ENCODE data around the gene TMEM138. TPM values are rescaled to one million over a fixed set of nuclear protein-coding genes. Genes with fewer than 3 reads are reported as not detected.

The TMEM138 gene
- total and polyA plus RNA-seq, 4 donors, result 31.9 to 71.3 (median 39.8) TPM

DNA sequence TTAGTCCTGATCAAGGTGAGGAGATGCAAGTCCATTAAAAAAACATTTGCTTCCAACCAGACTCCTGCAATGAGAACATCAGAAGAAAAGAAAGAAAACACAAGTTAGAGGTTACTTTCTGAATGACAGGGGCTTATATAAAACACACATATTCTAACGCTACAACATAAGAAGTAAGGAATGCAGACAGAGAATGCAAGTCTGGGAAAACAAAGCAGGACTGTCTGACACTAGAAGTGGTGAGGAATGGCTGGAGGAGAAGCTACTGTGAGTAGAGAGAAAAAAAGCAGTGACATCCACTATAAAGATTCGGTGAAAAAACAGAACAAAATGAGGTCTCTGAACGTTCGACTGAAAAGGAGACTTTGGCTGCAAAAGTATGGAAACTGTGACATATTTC, 42.5 kb downstream of the TMEM138 start:
- no peak overlapping the region for H3K27ac ChIP-seq (ENCODE audit: low read depth in 1 of 2, low read length in 2 of 2)
- DNase-seq, result no peak

DNA sequence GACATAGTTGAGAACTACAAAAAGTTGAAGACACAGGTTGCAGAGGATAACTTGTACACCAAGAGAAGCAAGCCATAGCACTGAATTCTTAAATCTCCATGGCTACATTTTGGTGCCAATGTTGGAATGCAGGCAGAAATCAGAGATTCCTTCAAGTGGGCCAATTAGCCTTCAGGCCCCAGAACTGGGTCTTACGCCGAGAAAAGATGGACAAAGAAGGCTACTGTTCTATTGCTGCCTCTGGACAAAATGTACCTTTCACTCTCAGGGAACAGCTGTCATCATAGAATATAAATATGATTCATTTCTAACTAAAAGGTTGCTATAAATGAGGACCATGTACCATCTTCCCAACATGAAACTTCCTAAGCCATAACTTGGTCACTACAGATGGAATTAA, 43.9 kb downstream of the TMEM138 start:
- Histone ChIP-seq H3K4me1 (ENCODE audit: control insufficient read depth in 1 of 2, insufficient read depth in 2 of 2, low read length in 2 of 2) (no peaks in the 10 kb centered on the region), H3K4me3 (ENCODE audit: low read length in 2 of 2) (no peak overlapping the region), H3K36me3 (ENCODE audit: control insufficient read depth in 1 of 2, insufficient read depth in 2 of 2, low read length in 1 of 2) (peaks cover 11 to 22% of the 10 kb centered on the region in 2 donors), H3K9me3 (ENCODE audit: control insufficient read depth, low read length) (no peaks in the 10 kb centered on the region), H3K27ac (ENCODE audit: low read depth in 1 of 2, low read length in 2 of 2) (no peak overlapping the region), H3K27me3 (ENCODE audit: control insufficient read depth in 1 of 2, insufficient read depth in 2 of 2, low read length in 1 of 2) (no peaks in the 10 kb centered on the region)
- ATAC-seq (ENCODE audit: low FRiP score) (no peak), DNase-seq (no peak)
- WGBS, 2 donors, result 87 to 88% methylated on average over 2 of the region's 2 CpGs
- intact Hi-C loops (cut with DNase I), result no loop called here

More for the DNA sequence above, 42.5 kb downstream of the TMEM138 start:
- H3K27me3 ChIP-seq (ENCODE audit: control insufficient read depth in 1 of 2, insufficient read depth in 2 of 2, low read length in 1 of 2), result no peaks in the 10 kb centered on the region
- intact Hi-C loops (cut with DNase I), result no loop called here
- no peaks in the 10 kb centered on the region for H3K9me3 ChIP-seq (ENCODE audit: control insufficient read depth, low read length)
- no peak overlapping the region for H3K4me3 ChIP-seq (ENCODE audit: low read length in 2 of 2)
- WGBS, 2 donors, result 49% methylated on average over 4 of the region's 4 CpGs
- ATAC-seq (ENCODE audit: low FRiP score), result no peak
- H3K36me3 ChIP-seq (ENCODE audit: control insufficient read depth in 1 of 2, insufficient read depth in 2 of 2, low read length in 1 of 2), result peaks cover 11 to 18% of the 10 kb centered on the region in 2 donors
- H3K4me1 ChIP-seq (ENCODE audit: control insufficient read depth in 1 of 2, insufficient read depth in 2 of 2, low read length in 2 of 2), result no peaks in the 10 kb centered on the region

DNA sequence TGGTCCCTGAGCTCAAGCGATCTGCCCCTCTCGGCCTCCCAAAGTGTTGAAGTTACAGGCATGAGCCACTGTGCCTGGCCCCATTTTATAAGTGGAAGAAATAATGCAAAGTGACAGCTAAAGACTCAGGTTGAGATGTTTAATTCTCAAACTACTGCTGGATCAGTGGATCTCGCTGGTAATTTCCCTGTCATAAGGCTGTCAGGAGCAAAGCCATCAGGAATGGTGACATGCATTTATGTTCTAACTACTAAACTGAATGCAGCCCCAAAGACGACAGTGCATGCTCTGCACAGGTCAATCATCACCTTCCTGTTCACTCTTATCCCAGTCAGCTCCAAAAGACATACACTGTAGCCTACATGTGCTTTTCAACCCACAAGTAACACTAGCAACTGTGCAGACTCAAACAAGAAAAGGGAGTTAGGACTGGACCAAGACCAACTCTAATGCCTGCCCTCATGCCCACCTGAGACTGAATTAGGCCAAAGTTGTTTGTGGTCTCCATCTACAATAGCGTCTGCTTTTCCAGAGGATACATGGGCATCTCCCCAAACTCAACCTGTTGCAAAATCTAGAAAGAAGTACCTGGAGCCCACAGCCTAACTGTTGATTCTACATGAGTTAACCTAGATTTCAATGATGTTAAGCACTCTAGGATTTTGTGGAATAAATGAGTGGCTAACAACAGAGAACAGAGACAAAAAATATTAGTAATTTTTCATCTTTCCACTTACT, 45.0 kb downstream of the TMEM138 start:
- no peak overlapping the region for H3K27ac ChIP-seq (ENCODE audit: low read depth in 1 of 2, low read length in 2 of 2)

DNA sequence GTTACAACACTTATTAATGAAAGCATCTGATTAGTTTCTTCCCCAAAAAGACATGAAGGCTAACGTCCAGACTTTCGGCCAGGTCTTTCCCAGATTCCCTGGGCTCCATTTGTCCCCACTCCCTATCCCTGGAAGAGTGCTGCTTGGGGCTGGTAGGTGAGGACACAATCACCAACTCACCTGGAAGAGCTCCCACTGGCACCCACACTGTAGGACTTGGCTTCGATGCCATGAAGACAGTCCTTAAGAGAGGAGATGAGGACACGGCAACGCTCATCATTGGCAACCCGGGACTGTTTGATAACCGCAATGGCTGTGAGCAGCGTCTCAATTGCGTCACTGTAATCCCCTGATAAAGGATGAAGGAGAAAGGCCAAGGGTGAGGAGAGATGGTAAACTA, 49.4 kb downstream of the TMEM138 start:
- peaks cover 19 to 23% of the 10 kb centered on the region in 2 donors for H3K36me3 ChIP-seq (ENCODE audit: control insufficient read depth in 1 of 2, insufficient read depth in 2 of 2, low read length in 1 of 2)

More for the DNA sequence above, 45.0 kb downstream of the TMEM138 start:
- no peaks in the 10 kb centered on the region for H3K27me3 ChIP-seq (ENCODE audit: control insufficient read depth in 1 of 2, insufficient read depth in 2 of 2, low read length in 1 of 2)
- intact Hi-C loops (cut with DNase I), result no loop called here
- no peak for DNase-seq
- peaks cover 15 to 26% of the 10 kb centered on the region in 2 donors for H3K36me3 ChIP-seq (ENCODE audit: control insufficient read depth in 1 of 2, insufficient read depth in 2 of 2, low read length in 1 of 2)
- H3K4me1 ChIP-seq (ENCODE audit: control insufficient read depth in 1 of 2, insufficient read depth in 2 of 2, low read length in 2 of 2), result no peaks in the 10 kb centered on the region
- no peak for ATAC-seq (ENCODE audit: low FRiP score)
- 86 to 89% methylated on average over 5 of the region's 5 CpGs for WGBS, 2 donors
- H3K4me3 ChIP-seq (ENCODE audit: low read length in 2 of 2), result no peak overlapping the region
- H3K9me3 ChIP-seq (ENCODE audit: control insufficient read depth, low read length), result no peaks in the 10 kb centered on the region

DNA sequence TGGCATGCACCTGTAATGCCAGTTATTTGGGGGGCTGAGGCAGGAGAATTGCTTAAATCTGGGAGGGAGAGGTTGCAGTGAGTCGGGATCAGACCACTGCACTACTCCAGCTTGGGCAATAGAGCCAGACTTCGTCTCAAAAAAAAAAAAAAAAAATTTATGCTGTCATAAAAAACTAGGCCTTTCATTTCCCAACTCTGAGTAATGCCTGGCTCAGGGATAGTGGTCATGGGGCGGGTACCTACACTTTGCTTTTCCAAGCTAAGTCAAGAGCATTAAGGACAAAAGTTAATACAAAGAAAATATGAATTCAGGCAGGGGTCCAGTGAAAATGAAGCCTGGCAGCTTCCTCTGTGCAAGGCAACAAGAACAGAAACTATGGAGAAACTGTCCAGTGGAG, 51.3 kb downstream of the TMEM138 start:
- H3K36me3 ChIP-seq (ENCODE audit: control insufficient read depth in 1 of 2, insufficient read depth in 2 of 2, low read length in 1 of 2), result peaks cover 21% of the 10 kb centered on the region in 2 donors
- DNase-seq (no peak), ATAC-seq (ENCODE audit: low FRiP score) (no peak)
- no peak overlapping the region for H3K4me3 ChIP-seq (ENCODE audit: low read length in 2 of 2)
- H3K27me3 ChIP-seq (ENCODE audit: control insufficient read depth in 1 of 2, insufficient read depth in 2 of 2, low read length in 1 of 2), result no peaks in the 10 kb centered on the region
- H3K9me3 ChIP-seq (ENCODE audit: control insufficient read depth, low read length), result no peaks in the 10 kb centered on the region
- H3K4me1 ChIP-seq (ENCODE audit: control insufficient read depth in 1 of 2, insufficient read depth in 2 of 2, low read length in 2 of 2), result no peaks in the 10 kb centered on the region
- WGBS, 2 donors, result 3 to 13% methylated on average over 3 of the region's 3 CpGs
- no peak overlapping the region for H3K27ac ChIP-seq (ENCODE audit: low read depth in 1 of 2, low read length in 2 of 2)
- intact Hi-C loops (cut with DNase I), result no loop called here

More for the DNA sequence above, 49.4 kb downstream of the TMEM138 start:
- no peak overlapping the region for H3K4me3 ChIP-seq (ENCODE audit: low read length in 2 of 2)
- DNase-seq (no peak), ATAC-seq (ENCODE audit: low FRiP score) (no peak)
- no peaks in the 10 kb centered on the region for H3K9me3 ChIP-seq (ENCODE audit: control insufficient read depth, low read length)
- intact Hi-C loops (cut with DNase I), result no loop called here
- H3K27ac ChIP-seq (ENCODE audit: low read depth in 1 of 2, low read length in 2 of 2), result no peak overlapping the region
- H3K27me3 ChIP-seq (ENCODE audit: control insufficient read depth in 1 of 2, insufficient read depth in 2 of 2, low read length in 1 of 2), result no peaks in the 10 kb centered on the region
- H3K4me1 ChIP-seq (ENCODE audit: control insufficient read depth in 1 of 2, insufficient read depth in 2 of 2, low read length in 2 of 2), result no peaks in the 10 kb centered on the region
- 79 to 83% methylated on average over 9 of the region's 9 CpGs for WGBS, 2 donors

DNA sequence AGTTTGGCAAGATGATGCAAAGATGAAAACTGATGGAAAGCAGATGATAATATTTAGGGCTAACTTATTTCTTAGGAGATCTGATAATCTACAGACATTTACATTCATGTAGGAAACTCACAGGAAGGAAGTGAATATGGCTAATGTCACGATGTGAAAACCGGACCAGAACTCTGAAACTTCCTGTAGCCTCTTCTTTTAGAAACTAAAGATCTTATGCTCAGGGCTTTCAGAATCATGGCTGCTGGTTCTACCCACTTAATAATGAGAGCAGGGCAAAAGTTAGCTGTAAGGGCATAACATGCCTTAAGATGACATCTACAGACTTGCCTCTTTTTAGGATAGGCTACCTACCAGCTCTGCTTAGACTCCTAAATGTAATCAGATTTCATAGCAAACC, 52.4 kb downstream of the TMEM138 start:
- intact Hi-C loops (cut with DNase I), result no loop called here
- Histone ChIP-seq H3K27me3 (ENCODE audit: control insufficient read depth in 1 of 2, insufficient read depth in 2 of 2, low read length in 1 of 2) (no peaks in the 10 kb centered on the region), H3K27ac (ENCODE audit: low read depth in 1 of 2, low read length in 2 of 2) (no peak overlapping the region), H3K36me3 (ENCODE audit: control insufficient read depth in 1 of 2, insufficient read depth in 2 of 2, low read length in 1 of 2) (peaks cover 21% of the 10 kb centered on the region in 2 donors), H3K4me3 (ENCODE audit: low read length in 2 of 2) (no peak overlapping the region), H3K9me3 (ENCODE audit: control insufficient read depth, low read length) (no peaks in the 10 kb centered on the region), H3K4me1 (ENCODE audit: control insufficient read depth in 1 of 2, insufficient read depth in 2 of 2, low read length in 2 of 2) (no peaks in the 10 kb centered on the region)
- no peak for DNase-seq
- ATAC-seq (ENCODE audit: low FRiP score), result no peak
- WGBS, 2 donors, result 88 to 95% methylated on average over 2 of the region's 2 CpGs

DNA sequence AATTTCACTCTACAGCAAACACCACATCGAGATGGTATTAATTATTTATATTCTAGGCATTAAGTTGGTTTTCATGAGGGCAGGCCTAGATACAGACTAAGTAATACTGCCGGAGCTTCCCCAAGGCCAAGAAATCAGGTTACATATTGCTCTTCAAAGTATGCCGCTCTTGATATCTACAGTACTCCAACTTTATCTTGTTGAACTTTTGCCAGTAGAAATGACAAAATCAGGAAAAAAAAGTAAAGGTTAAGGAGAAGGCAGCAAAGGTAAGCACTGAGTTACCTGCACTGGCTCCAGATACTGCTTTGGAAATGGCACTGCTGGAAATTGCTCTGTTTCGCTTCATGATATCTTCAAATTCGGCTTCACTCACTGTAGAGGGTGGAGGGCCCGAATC, 53.2 kb downstream of the TMEM138 start:
- Histone ChIP-seq H3K27me3 (ENCODE audit: control insufficient read depth in 1 of 2, insufficient read depth in 2 of 2, low read length in 1 of 2) (no peaks in the 10 kb centered on the region), H3K4me3 (ENCODE audit: low read length in 2 of 2) (no peak overlapping the region), H3K9me3 (ENCODE audit: control insufficient read depth, low read length) (no peaks in the 10 kb centered on the region), H3K4me1 (ENCODE audit: control insufficient read depth in 1 of 2, insufficient read depth in 2 of 2, low read length in 2 of 2) (no peaks in the 10 kb centered on the region), H3K27ac (ENCODE audit: low read depth in 1 of 2, low read length in 2 of 2) (no peak overlapping the region), H3K36me3 (ENCODE audit: control insufficient read depth in 1 of 2, insufficient read depth in 2 of 2, low read length in 1 of 2) (peaks cover 21 to 23% of the 10 kb centered on the region in 2 donors)
- DNase-seq (no peak), ATAC-seq (ENCODE audit: low FRiP score) (no peak)
- 91 to 93% methylated on average over 6 of the region's 6 CpGs for WGBS, 2 donors
- intact Hi-C loops (cut with DNase I), result no loop called here

DNA sequence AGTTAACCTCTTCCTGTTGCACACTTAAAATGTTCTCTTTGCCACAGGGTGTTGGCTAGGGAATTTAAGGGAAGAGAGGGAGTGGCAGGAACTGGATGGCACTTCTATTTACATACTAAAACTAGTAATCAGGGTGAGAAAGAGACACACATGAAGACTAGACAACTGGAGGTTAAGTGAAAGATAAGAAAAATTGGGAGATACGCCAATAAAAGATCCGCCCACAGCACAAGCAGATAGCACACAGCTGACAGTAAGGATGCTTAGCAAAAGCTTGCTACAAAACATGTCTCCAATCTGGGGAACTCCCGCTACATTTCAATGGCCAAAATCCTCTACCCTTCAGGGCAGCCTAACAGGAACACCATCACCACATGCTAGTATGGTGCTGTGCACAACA, 54.8 kb downstream of the TMEM138 start:
- intact Hi-C loops (cut with DNase I), result no loop called here
- 75 to 78% methylated on average over 3 of the region's 3 CpGs for WGBS, 2 donors

DNA sequence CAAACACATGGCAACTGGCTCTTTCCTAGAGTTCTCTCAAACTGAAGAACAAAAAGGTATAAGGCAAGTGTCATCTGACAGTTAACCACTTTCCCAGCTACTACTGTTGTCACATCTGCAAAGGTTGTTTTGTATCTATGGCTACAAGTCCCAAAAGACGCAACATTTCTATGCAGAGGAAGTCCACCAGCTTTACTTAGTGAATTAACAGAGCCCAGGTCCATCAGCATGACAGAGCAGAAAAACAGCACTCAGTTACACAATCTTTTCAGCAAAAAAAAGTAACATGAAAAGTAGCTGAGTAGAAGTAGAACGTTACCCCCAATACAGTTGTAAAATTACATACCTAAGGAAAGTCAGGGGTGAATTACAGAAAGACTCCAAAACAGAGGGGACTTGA, 55.5 kb downstream of the TMEM138 start:
- Histone ChIP-seq H3K27ac (ENCODE audit: low read depth in 1 of 2, low read length in 2 of 2) (no peak overlapping the region), H3K36me3 (ENCODE audit: control insufficient read depth in 1 of 2, insufficient read depth in 2 of 2, low read length in 1 of 2) (peaks cover 17 to 21% of the 10 kb centered on the region in 2 donors), H3K4me3 (ENCODE audit: low read length in 2 of 2) (no peak overlapping the region), H3K27me3 (ENCODE audit: control insufficient read depth in 1 of 2, insufficient read depth in 2 of 2, low read length in 1 of 2) (no peaks in the 10 kb centered on the region), H3K4me1 (ENCODE audit: control insufficient read depth in 1 of 2, insufficient read depth in 2 of 2, low read length in 2 of 2) (no peaks in the 10 kb centered on the region), H3K9me3 (ENCODE audit: control insufficient read depth, low read length) (no peaks in the 10 kb centered on the region)
- intact Hi-C loops (cut with DNase I), result no loop called here
- no peak for DNase-seq
- ATAC-seq (ENCODE audit: low FRiP score), result no peak
- WGBS, 2 donors, result 47 to 56% methylated on average over 2 of the region's 2 CpGs

More for the DNA sequence above, 54.8 kb downstream of the TMEM138 start:
- no peaks in the 10 kb centered on the region for H3K4me1 ChIP-seq (ENCODE audit: control insufficient read depth in 1 of 2, insufficient read depth in 2 of 2, low read length in 2 of 2)
- DNase-seq (no peak), ATAC-seq (ENCODE audit: low FRiP score) (no peak)
- no peak overlapping the region for H3K27ac ChIP-seq (ENCODE audit: low read depth in 1 of 2, low read length in 2 of 2)
- H3K27me3 ChIP-seq (ENCODE audit: control insufficient read depth in 1 of 2, insufficient read depth in 2 of 2, low read length in 1 of 2), result no peaks in the 10 kb centered on the region
- H3K9me3 ChIP-seq (ENCODE audit: control insufficient read depth, low read length), result no peaks in the 10 kb centered on the region
- H3K36me3 ChIP-seq (ENCODE audit: control insufficient read depth in 1 of 2, insufficient read depth in 2 of 2, low read length in 1 of 2), result peaks cover 17 to 22% of the 10 kb centered on the region in 2 donors
- H3K4me3 ChIP-seq (ENCODE audit: low read length in 2 of 2), result no peak overlapping the region
